Stimulated activated effector memory CD8-positive, alpha-beta T cell treated with anti-CD3 and anti-CD28 coated beads, Interleukin-12 subunit alpha, Interleukin-12 subunit beta, amount 100 ng/mL, for 72 hours (primary cell): ENCODE data around the gene DLG5.
A peak's percentile ranks its signal among the peaks of the same experiment; 100 is the strongest.

ENCODE experiments used
- ATAC-seq: fragments of 150-1000 bp; cut with Tn5 transposase; 2 replicates; pipeline ENCODE4 v1.10.0; 2021
- DNase-seq, 2 donors: peaks; one replicate each; pipeline ENCODE4 v3.0.0; 2021 to 2022; ENCODE audit warnings: low spot score in 2 of 2
- H3K27ac Mint-ChIP-seq: one replicate; pipeline ENCODE4 v1.8.0; 2022; ENCODE audit warnings: mild to moderate bottlenecking, mixed read lengths
- H3K36me3 Mint-ChIP-seq: one replicate; pipeline ENCODE4 v1.8.0; 2022; ENCODE audit warnings: mild to moderate bottlenecking, mixed read lengths
- H3K4me1 Mint-ChIP-seq: one replicate; pipeline ENCODE4 v1.8.0; 2022; ENCODE audit warnings: mixed read lengths
- H3K4me3 Mint-ChIP-seq: one replicate; pipeline ENCODE4 v1.8.0; 2022; ENCODE audit warnings: mild to moderate bottlenecking, mixed read lengths
- H3K9me3 Mint-ChIP-seq: one replicate; pipeline ENCODE4 v1.8.0; 2022; ENCODE audit warnings: mixed read lengths

Gene DLG5

GRCh38 chr10:77909749-77910375 lies 16.7 kb downstream of the DLG5 start:
- no peak for ATAC-seq
- DNase-seq: no peak
- no peaks in the 10 kb centered on the region for H3K36me3 Mint-ChIP-seq
- no peak overlapping the region for H3K27ac Mint-ChIP-seq
- no peaks in the 10 kb centered on the region for H3K9me3 Mint-ChIP-seq
- peaks cover 30% of the 10 kb centered on the region for H3K4me1 Mint-ChIP-seq
- no peak overlapping the region for H3K4me3 Mint-ChIP-seq

- no peak for ATAC-seq
- peaks cover 30% of the 10 kb centered on the region for H3K4me1 Mint-ChIP-seq
- H3K9me3 Mint-ChIP-seq: no peaks in the 10 kb centered on the region
- no peak for DNase-seq
- no peak overlapping the region for H3K4me3 Mint-ChIP-seq
- H3K36me3 Mint-ChIP-seq: no peaks in the 10 kb centered on the region
- H3K27ac Mint-ChIP-seq: peak overlapping the region; percentile 73
Measured at GRCh38 chr10:77909021-77909748, 17.4 kb downstream of the DLG5 start.

- H3K27ac Mint-ChIP-seq: peak overlapping the region; percentile 73
- DNase-seq: no peak
- H3K9me3 Mint-ChIP-seq: no peaks in the 10 kb centered on the region
- no peak overlapping the region for H3K4me3 Mint-ChIP-seq
- no peaks in the 10 kb centered on the region for H3K36me3 Mint-ChIP-seq
- no peak for ATAC-seq
- peaks cover 30% of the 10 kb centered on the region for H3K4me1 Mint-ChIP-seq
Measured at GRCh38 chr10:77907900-77908717, 18.4 kb downstream of the DLG5 start.

- DNase-seq: no peak
- peaks cover 30% of the 10 kb centered on the region for H3K4me1 Mint-ChIP-seq
- no peak overlapping the region for H3K4me3 Mint-ChIP-seq
- H3K27ac Mint-ChIP-seq: peak overlapping the region; percentile 73
- no peaks in the 10 kb centered on the region for H3K9me3 Mint-ChIP-seq
- no peak for ATAC-seq
- no peaks in the 10 kb centered on the region for H3K36me3 Mint-ChIP-seq
Measured at GRCh38 chr10:77907462-77907861, 19.1 kb downstream of the DLG5 start.

- H3K9me3 Mint-ChIP-seq: no peaks in the 10 kb centered on the region
- H3K4me3 Mint-ChIP-seq: no peak overlapping the region
- no peak for DNase-seq
- H3K4me1 Mint-ChIP-seq: peaks cover 30% of the 10 kb centered on the region
- ATAC-seq: no peak
- H3K36me3 Mint-ChIP-seq: no peaks in the 10 kb centered on the region
- H3K27ac Mint-ChIP-seq: no peak overlapping the region
Measured at GRCh38 chr10:77906951-77907421, 19.6 kb downstream of the DLG5 start.

- no peaks in the 10 kb centered on the region for H3K36me3 Mint-ChIP-seq
- ATAC-seq (no peak), DNase-seq (no peak)
- H3K4me1 Mint-ChIP-seq: peaks cover 30% of the 10 kb centered on the region
- H3K4me3 Mint-ChIP-seq: no peak overlapping the region
- no peaks in the 10 kb centered on the region for H3K9me3 Mint-ChIP-seq
- peak overlapping the region; percentile 18 for H3K27ac Mint-ChIP-seq
Measured at GRCh38 chr10:77905781-77906180, 20.8 kb downstream of the DLG5 start.

GRCh38 chr10:77905086-77905748 lies 21.3 kb downstream of the DLG5 start:
- Mint-ChIP-seq H3K27ac (peak overlapping the region; percentile 18), H3K4me3 (no peak overlapping the region), H3K9me3 (no peaks in the 10 kb centered on the region), H3K4me1 (peaks cover 33% of the 10 kb centered on the region), H3K36me3 (no peaks in the 10 kb centered on the region)
- ATAC-seq (no peak), DNase-seq (no peak)

GRCh38 chr10:77904100-77904840 lies 22.3 kb downstream of the DLG5 start:
- no peak overlapping the region for H3K27ac Mint-ChIP-seq
- DNase-seq: no peak
- H3K36me3 Mint-ChIP-seq: no peaks in the 10 kb centered on the region
- H3K9me3 Mint-ChIP-seq: no peaks in the 10 kb centered on the region
- no peak for ATAC-seq
- H3K4me3 Mint-ChIP-seq: no peak overlapping the region
- H3K4me1 Mint-ChIP-seq: peaks cover 41% of the 10 kb centered on the region

- Mint-ChIP-seq H3K4me3 (no peak overlapping the region), H3K9me3 (no peaks in the 10 kb centered on the region), H3K27ac (no peak overlapping the region), H3K36me3 (no peaks in the 10 kb centered on the region), H3K4me1 (peaks cover 26% of the 10 kb centered on the region)
- DNase-seq (no peak), ATAC-seq (no peak)
Measured at GRCh38 chr10:77902159-77902558, 24.4 kb downstream of the DLG5 start.

GRCh38 chr10:77901743-77902142 lies 24.8 kb downstream of the DLG5 start:
- Mint-ChIP-seq H3K36me3 (no peaks in the 10 kb centered on the region), H3K4me1 (peaks cover 26% of the 10 kb centered on the region), H3K4me3 (no peak overlapping the region), H3K9me3 (no peaks in the 10 kb centered on the region), H3K27ac (no peak overlapping the region)
- ATAC-seq (no peak), DNase-seq (no peak)

GRCh38 chr10:77899690-77900089 lies 26.9 kb downstream of the DLG5 start:
- H3K27ac Mint-ChIP-seq: peak overlapping the region; percentile 20

GRCh38 chr10:77899080-77899477 lies 27.5 kb downstream of the DLG5 start:
- no peak overlapping the region for H3K4me3 Mint-ChIP-seq
- DNase-seq (no peak), ATAC-seq (no peak)
- H3K4me1 Mint-ChIP-seq: peaks cover 30% of the 10 kb centered on the region
- H3K27ac Mint-ChIP-seq: peak overlapping the region; percentile 20
- H3K36me3 Mint-ChIP-seq: no peaks in the 10 kb centered on the region
- no peaks in the 10 kb centered on the region for H3K9me3 Mint-ChIP-seq

More at GRCh38 chr10:77899690-77900089, 26.9 kb downstream of the DLG5 start:
- H3K36me3 Mint-ChIP-seq: no peaks in the 10 kb centered on the region
- DNase-seq (no peak), ATAC-seq (no peak)
- no peaks in the 10 kb centered on the region for H3K9me3 Mint-ChIP-seq
- H3K4me1 Mint-ChIP-seq: peaks cover 23% of the 10 kb centered on the region
- no peak overlapping the region for H3K4me3 Mint-ChIP-seq

- ATAC-seq (no peak), DNase-seq (no peak)
- H3K36me3 Mint-ChIP-seq: no peaks in the 10 kb centered on the region
- H3K4me3 Mint-ChIP-seq: no peak overlapping the region
- no peaks in the 10 kb centered on the region for H3K9me3 Mint-ChIP-seq
- peaks cover 35% of the 10 kb centered on the region for H3K4me1 Mint-ChIP-seq
- H3K27ac Mint-ChIP-seq: no peak overlapping the region
Measured at GRCh38 chr10:77898323-77899079, 28.1 kb downstream of the DLG5 start.

- peaks cover 43% of the 10 kb centered on the region for H3K4me1 Mint-ChIP-seq
- H3K27ac Mint-ChIP-seq: no peak overlapping the region
- DNase-seq: no peak
- no peaks in the 10 kb centered on the region for H3K36me3 Mint-ChIP-seq
- no peak for ATAC-seq
- H3K4me3 Mint-ChIP-seq: no peak overlapping the region
- H3K9me3 Mint-ChIP-seq: no peaks in the 10 kb centered on the region
Measured at GRCh38 chr10:77896058-77896457, 30.5 kb downstream of the DLG5 start.
